Activated effector memory CD4-positive, alpha-beta T cell treated with Interleukin-2 at 50 U/mL for 16 hours (primary cell): ENCODE results near the gene WWOX.

Source experiments
- DNase-seq: peaks from one replicate; pipeline ENCODE4 v3.0.0-alpha.2; 2020

WWOX gene

GRCh38 chr16:79097771-79098170 lies 998.3 kb downstream of the WWOX start:
- no peak for DNase-seq

GRCh38 chr16:79098907-79099306 lies 999.5 kb downstream of the WWOX start:
- DNase-seq: no peak

- no peak for DNase-seq
Observed at GRCh38 chr16:79099716-79100115, 1000.3 kb downstream of the WWOX start.

- DNase-seq: no peak
Observed at GRCh38 chr16:79100447-79100846, 1001.0 kb downstream of the WWOX start.

GRCh38 chr16:79101491-79101890 lies 1002.0 kb downstream of the WWOX start:
- no peak for DNase-seq

- DNase-seq: no peak
Observed at GRCh38 chr16:79104567-79104966, 1005.1 kb downstream of the WWOX start.

- no peak for DNase-seq
Observed at GRCh38 chr16:79107301-79107700, 1007.8 kb downstream of the WWOX start.

- no peak for DNase-seq
Observed at GRCh38 chr16:79109771-79110170, 1010.3 kb downstream of the WWOX start.

- no peak for DNase-seq
Observed at GRCh38 chr16:79110242-79110641, 1010.8 kb downstream of the WWOX start.

GRCh38 chr16:79110953-79111352 lies 1011.5 kb downstream of the WWOX start:
- DNase-seq: no peak

- DNase-seq: no peak
Observed at GRCh38 chr16:79112462-79112861, 1013.0 kb downstream of the WWOX start.

- no peak for DNase-seq
Observed at GRCh38 chr16:79113826-79114225, 1014.4 kb downstream of the WWOX start.

- no peak for DNase-seq
Observed at GRCh38 chr16:79114759-79115158, 1015.3 kb downstream of the WWOX start.

- DNase-seq: no peak
Observed at GRCh38 chr16:79121906-79122305, 1022.5 kb downstream of the WWOX start.

GRCh38 chr16:79122343-79122742 lies 1022.9 kb downstream of the WWOX start:
- no peak for DNase-seq

- DNase-seq: no peak
Observed at GRCh38 chr16:79124016-79124756, 1024.7 kb downstream of the WWOX start.

- DNase-seq: no peak
Observed at GRCh38 chr16:79127766-79128165, 1028.3 kb downstream of the WWOX start.

- DNase-seq: no peak
Observed at GRCh38 chr16:79128706-79129105, 1029.3 kb downstream of the WWOX start.

GRCh38 chr16:79130616-79131015 lies 1031.2 kb downstream of the WWOX start:
- no peak for DNase-seq

GRCh38 chr16:79131321-79132075 lies 1032.0 kb downstream of the WWOX start:
- no peak for DNase-seq

GRCh38 chr16:79132701-79133100 lies 1033.2 kb downstream of the WWOX start:
- no peak for DNase-seq

- DNase-seq: no peak
Observed at GRCh38 chr16:79134300-79134699, 1034.8 kb downstream of the WWOX start.

- DNase-seq: no peak
Observed at GRCh38 chr16:79136955-79137354, 1037.5 kb downstream of the WWOX start.

- DNase-seq: no peak
Observed at GRCh38 chr16:79137426-79137939, 1038.0 kb downstream of the WWOX start.
